Esophagus muscularis mucosa (tissue), 3 donors: ENCODE results near the gene QKI.

Source experiments
- POLR2A ChIP-seq: fragments of 450-650 bp; IDR thresholded peaks from one replicate; pipeline ENCODE4 v1.6.1; 2017; ENCODE audit warnings: antibody characterized with exemption, moderate library complexity, mild to moderate bottlenecking, low read depth
- TF ChIP-seq, protein P1 (sequence below), 3 experiments: fragments of 200-600 bp in 2 of 3; fragments of 450-650 bp in 1 of 3; sonication (generic) in 2 of 3; IDR thresholded peaks; one replicate each; pipeline ENCODE4 v1.5.1; 2017 to 2019; ENCODE audit warnings: antibody characterized with exemption in 3 of 3, mild to moderate bottlenecking in 2 of 3, moderate library complexity in 1 of 3

DNA sequence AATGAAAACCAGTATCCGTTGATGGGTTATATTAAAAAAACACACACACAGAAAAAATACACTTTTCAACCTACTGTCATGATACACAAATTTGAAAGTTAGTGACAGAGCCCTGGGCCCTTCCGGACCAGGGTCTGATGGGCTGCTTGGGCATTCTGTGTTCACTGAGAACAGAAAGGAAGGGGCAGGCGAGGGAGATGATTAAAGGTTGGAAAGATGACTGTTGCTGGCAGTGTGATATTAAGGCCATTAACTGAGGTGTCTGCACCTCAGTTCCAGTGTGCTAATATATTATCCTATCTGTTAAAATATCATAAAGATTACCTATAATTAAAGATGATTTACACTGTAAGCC is 18.7 kb upstream of the QKI start:
- TF ChIP-seq, protein P1, sequence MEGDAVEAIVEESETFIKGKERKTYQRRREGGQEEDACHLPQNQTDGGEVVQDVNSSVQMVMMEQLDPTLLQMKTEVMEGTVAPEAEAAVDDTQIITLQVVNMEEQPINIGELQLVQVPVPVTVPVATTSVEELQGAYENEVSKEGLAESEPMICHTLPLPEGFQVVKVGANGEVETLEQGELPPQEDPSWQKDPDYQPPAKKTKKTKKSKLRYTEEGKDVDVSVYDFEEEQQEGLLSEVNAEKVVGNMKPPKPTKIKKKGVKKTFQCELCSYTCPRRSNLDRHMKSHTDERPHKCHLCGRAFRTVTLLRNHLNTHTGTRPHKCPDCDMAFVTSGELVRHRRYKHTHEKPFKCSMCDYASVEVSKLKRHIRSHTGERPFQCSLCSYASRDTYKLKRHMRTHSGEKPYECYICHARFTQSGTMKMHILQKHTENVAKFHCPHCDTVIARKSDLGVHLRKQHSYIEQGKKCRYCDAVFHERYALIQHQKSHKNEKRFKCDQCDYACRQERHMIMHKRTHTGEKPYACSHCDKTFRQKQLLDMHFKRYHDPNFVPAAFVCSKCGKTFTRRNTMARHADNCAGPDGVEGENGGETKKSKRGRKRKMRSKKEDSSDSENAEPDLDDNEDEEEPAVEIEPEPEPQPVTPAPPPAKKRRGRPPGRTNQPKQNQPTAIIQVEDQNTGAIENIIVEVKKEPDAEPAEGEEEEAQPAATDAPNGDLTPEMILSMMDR (IDR thresholded peaks at IDR 0.05) = no peak
- TF ChIP-seq POLR2A = no peak
